HuH-7.5 (cell line): Measurements from ENCODE around the gene TENT5C.
A peak's percentile ranks its signal among the peaks of the same experiment; 100 is the strongest.
"Not testable (repeated sequence)": the region's sequence is repeated elsewhere in the genome, so short reads cannot be mapped to it uniquely, and the experiment has no call there.

Experiments
- DNase-seq: peaks from one replicate; pipeline ENCODE4 v3.0.0; 2011; ENCODE audit warnings: low spot score

The TENT5C gene

DNA sequence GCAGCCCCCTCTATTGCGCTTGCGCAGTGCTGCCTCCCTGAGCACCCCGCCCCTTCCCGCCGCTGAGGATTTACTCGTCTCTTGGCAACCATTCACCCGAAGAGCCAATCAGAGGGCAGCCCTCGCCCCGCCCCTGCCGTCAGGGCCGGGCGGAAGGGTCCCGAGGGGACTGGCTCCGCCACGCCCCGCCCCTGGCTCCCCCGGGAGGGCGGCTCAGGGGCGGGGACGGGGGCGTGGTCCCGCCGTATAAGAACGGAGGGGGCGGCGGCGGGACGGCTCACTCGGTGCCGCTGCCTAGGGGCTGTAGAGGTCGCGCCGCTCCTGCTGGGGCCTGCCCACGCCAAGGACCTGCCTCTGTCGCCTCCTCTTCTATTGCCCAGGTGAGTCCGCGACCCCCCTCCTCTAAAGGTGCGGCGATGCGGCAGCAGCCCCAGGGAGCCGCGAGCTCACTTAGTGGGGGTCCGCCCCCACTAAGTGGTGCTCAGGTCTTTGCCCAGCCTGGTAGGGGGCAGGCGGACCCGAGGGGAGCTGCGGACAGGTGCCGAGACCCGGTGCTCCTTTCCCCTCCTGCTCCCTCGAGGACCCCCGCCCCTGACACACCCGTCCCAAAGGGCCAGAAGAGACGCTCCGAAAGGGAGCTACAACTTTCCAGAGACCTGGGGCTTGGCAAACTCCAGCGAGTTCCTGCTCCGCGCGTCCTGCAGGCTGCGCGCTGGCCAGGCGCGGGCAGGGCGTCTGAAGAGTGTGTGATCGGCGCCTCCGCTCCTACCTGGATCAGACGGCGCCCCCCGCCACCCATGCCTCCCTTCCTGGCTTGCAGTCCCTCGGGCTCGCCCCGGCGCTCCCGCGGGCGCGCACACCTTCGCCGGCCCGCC is at the start of gene TENT5C:
Gene TENT5C, plus strand, starts transcription at position 275 of the 875 bp plus-strand sequence. CDS start 16,821 bp downstream, outside the sequence.
- peak; percentile 94 for DNase-seq

DNA sequence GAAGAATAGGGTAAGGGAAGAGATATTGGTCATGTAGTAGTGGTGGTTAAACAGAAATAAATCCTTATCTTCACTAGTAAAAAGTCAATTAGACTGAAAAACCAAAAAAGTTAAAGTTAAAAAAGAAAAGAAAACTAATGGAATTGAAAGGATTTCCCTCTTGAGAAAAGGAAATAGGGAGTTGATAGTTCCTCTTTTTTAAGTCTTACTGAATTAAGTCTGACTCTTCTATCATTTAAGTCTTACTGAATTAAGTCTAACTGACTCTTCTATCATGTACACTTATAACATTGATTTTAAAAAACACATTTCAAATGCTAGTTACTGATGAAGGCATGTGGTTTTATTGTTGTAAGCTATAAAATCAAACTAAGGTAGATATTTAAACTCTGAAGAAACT is 49.5 kb upstream of the TENT5C start:
- DNase-seq = no peak

DNA sequence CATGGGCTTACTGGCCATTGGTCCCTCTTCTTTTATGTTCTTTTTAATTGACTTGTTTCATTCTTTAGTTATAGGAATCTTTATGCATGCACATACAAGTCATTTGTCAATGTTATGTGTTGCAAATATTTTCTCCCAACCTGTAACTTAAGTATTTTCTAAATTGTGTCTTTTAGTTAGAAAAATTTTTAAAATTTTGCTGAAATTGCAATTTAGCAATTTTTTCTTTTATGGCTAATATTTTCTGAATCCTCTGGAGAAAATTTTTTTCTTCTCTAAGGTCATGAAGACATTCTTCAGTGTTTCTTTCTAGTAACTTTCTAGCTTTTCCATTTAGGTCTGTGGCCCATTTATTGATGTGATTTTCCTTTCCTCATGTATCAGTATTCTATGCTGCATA is 48.9 kb upstream of the TENT5C start:
- DNase-seq = no peak

DNA sequence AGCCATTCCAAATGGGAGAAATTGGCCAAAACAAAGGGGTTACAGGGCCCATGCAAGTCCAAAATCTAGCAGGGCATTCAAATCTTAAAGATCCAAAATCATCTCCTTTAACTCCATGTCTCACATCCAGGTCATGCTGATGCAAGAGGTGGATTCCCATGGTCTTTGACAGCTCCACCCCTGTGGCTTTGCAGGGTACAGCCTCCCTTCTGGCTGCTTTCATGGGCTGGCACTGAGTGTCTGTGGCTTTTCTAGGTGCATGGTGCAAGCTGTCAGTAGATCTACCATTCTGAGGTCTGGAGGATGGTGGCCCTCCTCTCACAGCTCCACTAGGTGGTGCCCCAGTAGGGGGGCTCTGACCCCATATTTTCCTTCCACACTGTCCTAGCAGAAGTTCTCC is 47.4 kb upstream of the TENT5C start:
- not testable (repeated sequence) for DNase-seq

DNA sequence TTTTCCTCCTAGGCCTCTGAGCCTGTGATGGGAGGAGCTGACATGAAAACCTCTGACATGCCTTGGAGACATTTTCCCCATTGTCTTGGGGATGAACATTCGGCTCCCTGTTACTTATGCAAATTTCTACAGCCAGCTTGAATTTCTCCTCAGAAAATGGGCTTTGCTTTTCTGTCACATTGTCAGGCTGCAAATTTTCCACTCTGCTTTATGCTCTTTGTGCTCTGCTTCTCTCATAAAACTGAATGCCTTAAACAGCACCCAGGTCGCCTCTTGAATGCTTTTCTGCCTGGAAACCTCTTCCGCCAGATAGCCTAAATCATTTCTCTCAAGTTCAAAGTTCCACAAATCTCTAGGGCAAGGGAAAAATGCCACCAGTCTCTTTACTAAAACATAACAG is 46.7 kb upstream of the TENT5C start:
- no peak for DNase-seq

DNA sequence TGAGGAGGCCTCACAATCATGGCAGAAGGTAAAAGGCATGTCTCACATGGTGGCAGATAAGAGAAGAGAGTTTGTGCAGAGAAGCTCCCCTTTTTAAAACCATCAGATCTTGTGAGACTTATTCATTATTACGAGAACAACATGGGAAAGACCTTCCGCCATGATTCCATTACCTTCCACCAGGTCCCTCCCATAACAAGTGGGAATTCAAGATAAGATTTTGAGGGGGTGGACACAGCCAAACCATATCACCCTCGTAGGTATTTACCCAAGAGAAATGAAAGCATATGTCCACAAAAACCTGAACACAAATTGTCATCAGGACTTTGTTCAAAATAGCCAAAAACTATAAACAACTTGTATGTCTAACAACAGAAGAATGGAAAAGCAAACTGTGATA is 45.9 kb upstream of the TENT5C start:
- DNase-seq = no peak

DNA sequence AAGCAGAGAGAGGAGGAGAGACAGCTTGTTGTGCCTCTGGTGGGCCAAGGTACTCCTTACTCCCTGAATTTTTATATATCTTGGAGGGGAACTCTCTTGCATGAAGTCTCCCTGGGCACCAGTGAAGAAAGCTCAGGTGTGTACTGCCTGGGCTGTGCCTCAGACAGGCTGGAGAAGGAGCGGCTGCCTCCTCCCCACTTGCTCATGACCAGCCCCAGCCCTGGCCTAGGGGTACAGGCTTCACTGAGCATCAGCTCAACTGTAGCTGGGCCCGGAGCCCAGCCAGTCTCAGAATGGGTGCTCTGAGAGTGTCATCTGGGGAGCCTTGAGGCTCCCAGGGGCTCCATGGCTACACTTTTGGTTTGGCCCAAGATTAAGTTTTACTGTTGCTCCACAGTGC is 44.8 kb upstream of the TENT5C start:
- no peak for DNase-seq

DNA sequence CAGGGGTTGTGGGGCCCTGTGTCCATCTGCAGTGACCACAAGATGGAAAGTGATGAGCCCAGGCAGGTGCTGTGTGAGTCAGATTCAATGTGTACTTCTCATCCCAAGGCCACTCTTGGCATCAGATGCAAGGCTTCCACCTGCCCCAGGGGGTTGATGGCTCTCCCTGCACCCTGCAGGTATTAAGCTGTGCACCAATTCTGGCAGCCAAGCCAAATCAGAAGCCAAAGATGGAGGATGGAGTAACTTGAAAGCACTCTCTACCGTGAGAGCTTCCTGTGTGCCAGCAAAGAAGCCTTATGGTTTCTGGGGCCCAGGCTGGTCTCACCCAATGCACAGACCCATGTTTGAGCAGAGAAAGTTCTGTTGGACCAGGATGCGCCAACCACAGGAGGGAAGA is 44.3 kb upstream of the TENT5C start:
- no peak for DNase-seq

DNA sequence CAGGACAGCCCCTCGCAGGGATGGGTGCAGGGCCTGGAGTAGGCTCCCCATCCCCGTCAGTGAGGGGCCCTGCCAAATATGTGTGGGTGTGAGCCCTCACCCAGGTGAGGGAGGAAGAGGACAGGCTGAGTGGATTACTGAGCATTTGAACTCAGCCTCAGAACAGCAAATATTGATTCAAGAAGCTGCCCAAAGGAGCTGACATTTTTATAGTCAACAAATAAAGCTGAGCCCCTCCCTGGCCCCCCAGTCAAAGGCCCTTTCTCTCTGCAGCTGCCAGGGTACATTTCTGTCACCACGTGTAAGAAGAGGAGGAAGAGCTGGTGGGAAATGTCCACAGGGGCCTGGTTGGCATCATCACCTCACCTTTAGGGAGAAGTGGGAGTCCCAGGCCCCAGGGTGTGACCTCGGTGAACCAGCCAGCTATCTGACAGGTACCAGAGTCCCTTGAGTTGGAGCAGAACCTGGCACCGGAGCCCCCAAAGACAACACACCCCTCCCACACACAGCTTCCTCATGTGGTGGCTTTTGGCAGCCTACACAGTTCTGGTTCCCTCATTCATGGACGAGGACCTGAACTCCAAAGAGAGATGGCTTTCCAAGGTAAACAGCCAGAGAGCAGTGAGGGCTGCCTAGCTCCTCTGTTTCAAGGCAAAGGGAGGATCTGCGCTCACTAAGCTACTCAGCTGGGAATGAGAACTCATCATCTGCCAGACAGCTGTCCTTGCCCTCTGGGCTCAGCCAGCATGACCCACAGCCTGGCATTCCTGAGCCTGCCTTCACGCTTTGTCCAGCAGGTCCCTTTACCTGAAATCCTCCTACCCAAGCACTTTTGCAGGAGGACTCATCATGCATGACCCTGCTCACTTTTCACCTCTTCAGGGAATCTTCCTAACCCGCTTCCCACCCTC is 43.0 kb upstream of the TENT5C start:
- no peak for DNase-seq

DNA sequence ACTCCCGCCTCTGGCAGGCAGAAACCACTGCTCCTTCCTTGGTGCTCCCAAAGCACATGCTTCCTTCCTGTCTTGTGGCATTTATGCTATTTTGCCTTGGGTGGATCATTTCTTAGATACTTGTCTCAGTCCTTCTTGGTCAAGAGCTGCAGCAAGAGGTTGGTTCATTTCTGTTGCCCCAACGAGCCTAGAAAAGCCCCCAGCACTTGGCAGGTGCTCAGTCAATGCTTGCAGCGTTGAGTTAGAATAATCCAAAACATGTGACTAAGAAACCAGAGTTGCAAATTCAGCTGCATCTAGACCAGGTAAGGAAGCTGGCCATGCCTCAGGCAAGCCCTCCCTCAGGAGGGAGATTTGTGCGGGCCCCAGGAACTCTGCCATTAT is 42.4 kb upstream of the TENT5C start:
- no peak for DNase-seq

DNA sequence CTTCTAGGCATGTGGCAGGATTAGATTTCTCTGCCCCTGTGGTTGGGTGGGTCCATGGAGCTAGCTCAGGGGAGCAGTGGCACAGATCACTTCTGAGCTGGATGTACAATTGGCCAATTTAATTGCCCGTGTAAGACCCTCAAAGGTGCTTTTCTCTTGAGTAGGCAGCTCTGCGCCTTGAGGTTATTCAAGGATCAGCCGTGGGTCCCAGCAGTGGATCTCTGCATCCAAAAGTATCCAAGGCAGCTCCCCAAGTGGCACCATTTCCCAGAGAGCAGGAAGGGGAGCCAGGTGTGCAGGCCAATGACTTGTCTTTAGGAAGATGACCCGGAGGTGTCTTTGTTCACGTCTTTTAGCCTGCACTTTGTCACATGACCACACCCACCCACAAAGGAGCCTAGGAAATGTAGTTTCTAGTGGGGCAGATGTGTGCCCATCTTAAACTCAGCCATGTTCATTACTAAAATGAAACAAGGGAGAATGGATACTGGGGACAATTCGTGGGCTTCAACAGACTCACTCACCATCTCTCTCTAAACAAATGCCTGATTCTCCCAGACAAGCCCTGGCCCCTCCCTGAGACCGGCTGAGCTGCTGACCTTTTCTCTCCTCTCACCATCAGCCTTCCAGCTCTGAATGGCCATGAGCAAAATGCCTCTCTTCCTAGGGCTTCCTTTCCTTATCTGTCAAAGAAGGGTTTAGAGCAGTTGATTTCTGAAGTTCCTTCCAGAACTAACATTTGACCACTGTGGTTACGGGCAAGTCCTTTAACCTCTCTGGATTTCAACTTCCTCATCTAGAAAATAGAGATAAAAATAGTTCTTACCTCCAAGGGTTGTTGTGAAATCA is 41.4 kb upstream of the TENT5C start:
- no peak for DNase-seq

DNA sequence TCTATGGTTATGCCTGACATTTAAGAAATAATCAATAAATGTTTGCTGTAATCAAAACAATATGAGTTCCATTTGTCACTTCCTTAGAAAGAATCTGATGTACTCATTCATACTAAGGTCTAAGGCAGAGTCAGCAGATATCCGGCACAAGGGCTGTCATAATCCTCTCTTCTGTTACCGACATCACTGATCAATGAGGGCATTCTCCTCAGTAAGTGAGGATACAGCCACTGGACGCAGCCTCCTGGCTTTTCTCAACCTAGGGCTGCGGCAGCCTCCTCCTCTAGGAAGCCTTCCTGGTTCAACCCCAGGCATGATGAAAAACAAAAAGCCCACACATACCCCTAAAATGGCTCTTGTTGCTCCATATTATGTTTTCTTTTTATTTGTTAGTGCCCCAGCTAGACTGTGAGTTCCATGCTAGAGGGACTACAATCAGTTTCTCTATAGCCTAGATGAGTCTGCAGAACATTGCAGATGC is 40.7 kb upstream of the TENT5C start:
- no peak for DNase-seq

DNA sequence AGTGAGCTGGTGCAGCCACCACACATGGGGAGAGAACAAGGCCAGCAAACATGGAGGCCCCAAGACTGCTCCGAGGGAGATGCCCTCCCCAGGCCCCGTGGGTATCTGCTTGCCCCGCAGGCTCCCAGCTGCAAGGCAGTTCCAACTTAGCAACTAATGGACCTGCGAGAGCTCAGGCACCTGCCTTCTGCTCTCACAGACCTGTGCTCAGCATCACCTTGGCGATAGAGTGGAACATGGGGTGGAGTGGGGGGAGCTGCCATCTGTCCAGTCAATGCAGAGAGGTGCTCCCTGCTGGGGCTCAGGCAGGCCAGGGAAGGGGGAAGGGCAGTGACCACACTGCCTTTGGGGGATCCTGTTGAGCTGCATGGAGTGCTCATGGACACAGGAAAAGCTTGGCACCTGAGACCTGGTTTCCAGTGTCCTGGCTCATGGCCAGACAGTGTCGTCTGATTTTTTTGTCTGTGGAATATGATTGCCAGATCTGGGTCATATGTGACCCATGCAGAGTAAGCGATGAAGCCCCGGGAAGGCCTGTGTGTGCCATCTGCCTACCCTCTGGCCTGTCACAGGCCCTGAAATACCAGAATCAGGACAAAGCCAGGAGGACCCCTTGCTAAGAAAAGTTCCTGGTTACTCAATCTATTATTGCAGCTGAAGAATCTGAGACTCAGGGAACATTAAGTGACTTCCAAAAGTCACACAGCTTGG is 39.9 kb upstream of the TENT5C start:
- DNase-seq = no peak

DNA sequence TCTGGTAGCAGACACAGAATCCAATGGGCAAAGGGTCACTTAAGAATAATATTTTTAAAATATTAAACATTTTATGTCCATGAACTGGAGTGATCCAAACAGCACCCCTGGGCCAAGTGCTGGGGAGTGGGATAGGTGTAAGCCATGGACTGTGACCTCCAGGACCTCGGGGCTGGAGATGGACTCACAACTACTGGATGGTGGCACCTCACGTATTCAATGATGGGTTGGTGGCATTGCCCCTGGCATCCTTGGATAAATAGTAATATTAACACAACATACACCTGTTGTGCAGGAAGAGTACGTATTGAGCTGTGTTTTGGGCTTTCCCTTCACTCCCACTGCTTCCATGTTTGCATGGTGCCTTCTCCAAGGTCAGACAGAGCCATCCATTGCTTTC is 39.3 kb upstream of the TENT5C start:
- DNase-seq = no peak

DNA sequence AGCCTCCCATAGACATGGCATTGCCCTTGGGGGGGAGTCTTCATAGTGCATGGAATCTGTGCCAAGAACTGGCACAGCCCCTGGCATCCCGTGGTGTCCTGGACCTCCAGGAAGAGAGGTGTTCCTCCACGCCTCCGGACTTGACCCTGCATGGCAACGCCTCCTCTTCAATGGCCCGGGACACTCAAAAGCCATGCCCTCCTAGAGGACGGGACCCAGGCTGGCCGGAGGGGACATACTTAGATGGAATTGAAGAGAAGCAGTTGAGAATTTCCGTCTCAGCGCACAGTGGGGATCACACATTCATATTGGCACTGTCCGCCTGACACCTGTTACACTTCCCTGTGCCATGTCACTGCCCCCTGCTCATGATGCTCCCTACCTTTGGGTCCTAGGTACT is 38.4 kb upstream of the TENT5C start:
- no peak for DNase-seq

DNA sequence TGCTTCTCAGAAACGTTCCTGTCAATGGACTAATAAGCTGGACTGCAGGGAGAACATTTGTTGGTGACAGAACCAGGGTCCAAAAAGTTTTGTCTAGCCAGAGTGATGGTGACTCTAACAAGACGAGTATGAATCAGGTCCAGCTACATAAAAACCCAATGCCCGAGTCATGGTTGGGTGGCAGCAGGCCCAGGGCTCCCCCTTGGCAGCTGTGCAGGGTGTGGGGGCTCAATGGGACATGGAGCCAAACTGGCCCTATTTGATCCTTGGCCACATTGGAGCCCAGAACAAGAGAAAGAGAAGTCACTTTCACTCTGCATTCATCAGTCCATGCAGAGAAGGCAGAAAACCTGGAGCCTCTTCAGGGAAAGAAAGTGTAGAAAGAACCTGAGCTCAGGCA is 37.9 kb upstream of the TENT5C start:
- DNase-seq = no peak

DNA sequence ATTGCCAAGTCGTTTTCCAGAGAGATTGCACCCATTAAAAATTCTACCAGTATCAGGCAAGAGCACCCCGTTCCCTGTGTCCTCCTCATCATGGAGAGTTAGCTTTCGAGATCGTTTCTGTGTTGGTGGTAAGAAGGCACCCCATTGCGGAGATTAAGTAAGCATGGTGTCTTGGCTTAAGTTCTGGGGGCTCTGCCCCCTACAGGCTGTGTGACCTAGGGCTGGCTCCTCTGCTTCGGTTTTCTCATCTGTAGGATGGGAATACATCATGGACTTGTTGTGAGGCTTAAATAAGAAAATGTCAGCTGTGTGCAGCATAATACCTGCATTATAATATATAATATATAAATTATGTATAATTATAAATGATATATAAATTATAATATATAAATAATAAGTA is 36.8 kb upstream of the TENT5C start:
- DNase-seq = no peak

DNA sequence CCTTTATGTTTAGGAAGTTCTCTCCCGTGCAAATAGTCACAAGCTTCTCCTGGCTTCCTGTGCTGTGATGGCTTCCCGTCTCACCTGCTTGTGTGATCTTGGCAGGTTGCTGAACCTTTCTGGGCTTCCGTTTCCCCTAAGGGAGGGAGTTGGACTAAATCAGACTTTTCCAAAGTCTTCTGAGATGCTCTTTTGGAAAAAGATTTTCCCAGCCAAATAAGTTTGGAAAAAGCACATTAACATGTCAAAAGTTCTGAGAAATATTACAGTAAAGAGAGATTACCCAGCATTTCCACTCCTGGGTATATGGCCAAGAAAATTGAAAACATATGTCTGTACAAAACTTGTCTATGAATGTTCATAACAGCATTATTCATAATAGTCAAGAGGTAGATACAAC is 36.0 kb upstream of the TENT5C start:
- DNase-seq = no peak

DNA sequence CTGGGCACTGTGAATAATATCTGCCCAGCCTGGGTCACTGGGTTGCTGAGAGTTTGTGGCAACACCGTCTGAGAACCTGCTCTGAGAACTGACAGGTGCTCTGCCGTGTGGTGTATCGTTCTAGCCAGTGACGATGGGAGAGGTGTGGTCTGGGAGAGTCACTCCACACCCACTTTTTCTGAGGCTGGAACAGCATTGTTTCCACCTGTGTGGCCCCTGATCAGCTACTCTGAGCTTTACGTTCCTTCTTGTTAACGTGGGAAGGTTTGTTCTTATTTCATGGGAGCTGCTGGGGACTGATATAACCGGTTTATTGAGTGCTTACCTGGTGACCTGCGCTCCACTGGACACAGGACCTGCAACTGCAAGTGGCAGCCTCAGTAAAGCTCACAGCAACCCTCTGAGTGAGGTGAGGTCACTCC is 34.8 kb upstream of the TENT5C start:
- DNase-seq = peak; percentile 35

DNA sequence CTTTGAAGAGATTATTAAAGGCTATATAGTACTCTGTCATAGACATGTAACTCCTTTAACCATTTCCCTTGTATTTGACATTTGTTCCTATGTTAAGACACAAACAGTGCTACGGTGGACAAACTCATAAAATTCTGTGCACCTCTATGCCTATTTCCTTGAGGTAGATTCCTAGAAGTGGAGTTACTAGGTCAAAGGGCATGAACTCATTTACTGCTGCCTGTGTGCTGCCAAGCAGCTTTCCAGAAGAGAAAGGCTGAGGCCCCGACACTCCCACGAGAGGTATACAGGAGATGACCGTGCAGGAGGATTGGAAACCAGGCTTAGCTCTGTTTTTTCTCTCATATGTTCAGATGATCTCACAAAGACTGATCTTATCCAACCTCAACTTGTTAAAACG is 34.4 kb upstream of the TENT5C start:
- no peak for DNase-seq

DNA sequence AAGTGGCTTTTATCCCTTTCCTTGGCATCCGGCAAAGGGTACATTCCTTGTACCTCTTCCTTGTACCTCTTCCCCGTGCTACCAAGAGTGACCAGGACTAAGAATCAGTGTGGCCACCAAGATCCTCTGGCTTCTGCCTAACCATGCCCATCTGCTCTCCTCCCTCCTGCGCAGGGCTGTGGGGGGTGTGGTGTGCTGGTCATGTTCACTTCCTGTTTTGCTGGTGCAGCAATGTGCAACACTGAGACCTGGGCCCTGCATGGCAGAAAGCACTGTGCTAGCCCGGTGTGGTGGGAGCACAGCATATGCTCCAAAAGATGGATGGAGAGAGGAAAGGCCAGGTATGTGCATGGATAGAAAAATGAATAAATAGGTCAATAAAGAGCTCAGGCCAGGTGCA is 33.3 kb upstream of the TENT5C start:
- no peak for DNase-seq
